Tongue (tissue), 2 donors: Measurements from ENCODE around the gene TLE4. TPM values are rescaled to one million over a fixed set of nuclear protein-coding genes. Genes with fewer than 3 reads are reported as not detected.
"Not testable (repeated sequence)": the region's sequence is repeated elsewhere in the genome, so short reads cannot be mapped to it uniquely, and the experiment has no call there.

Source experiments
- DNase-seq: peaks from one replicate; pipeline ENCODE4 v3.0.0-alpha.2; 2015
- total RNA-seq: library from RNA; depleted of rRNA; stranded (reverse); fragments of >200 nt; gene quantifications from one replicate; pipeline ENCODE4 v1.2.3, GENCODE V29; 2014

TLE4 gene
- total RNA-seq, 1 donor from 2014 or later: 27.8 TPM

- no peak for DNase-seq
These were observed 32.4 kb downstream of the TLE4 start for GRCh38 chr9:79604149-79604548.

GRCh38 chr9:79604921-79605562 lies 33.3 kb downstream of the TLE4 start:
- no peak for DNase-seq

- DNase-seq: not testable (repeated sequence)
These were observed 34.8 kb downstream of the TLE4 start for GRCh38 chr9:79606529-79606928.

GRCh38 chr9:79609468-79610018 lies 37.8 kb downstream of the TLE4 start:
- no peak for DNase-seq

DNA sequence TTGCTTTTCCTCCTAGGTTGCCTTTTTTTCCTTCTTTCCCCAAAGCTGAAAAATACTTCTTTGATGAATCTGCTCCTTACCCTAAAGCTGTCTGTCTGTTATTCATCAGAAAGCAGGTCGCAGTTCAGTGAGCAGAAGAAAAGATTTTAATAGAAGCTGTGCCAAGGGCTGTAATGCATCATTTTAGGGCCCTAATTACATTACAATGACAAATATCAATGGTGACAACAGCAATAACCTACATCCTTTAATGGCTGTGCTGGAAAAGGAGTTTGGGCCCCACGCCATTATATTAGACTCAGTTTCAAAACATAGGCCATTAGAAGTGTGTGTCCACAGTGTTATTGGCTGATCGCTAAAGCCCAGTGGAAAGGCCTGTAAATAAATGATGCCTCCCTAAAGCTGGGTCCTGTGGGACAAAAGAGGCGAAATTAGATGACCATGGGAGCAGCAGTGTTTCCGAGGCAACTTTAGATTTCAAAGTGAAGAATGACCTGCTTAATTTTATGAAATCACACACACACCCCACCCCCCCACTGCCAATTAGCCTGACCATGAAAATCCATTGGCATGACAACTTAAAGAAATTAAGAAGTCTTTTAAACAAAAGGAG lies 38.4 kb downstream of the TLE4 start:
- peak; percentile 20 for DNase-seq

- DNase-seq: no peak
These were observed 39.2 kb downstream of the TLE4 start for GRCh38 chr9:79610791-79611614.

- DNase-seq: no peak
These were observed 41.4 kb downstream of the TLE4 start for GRCh38 chr9:79613145-79613544.

DNA sequence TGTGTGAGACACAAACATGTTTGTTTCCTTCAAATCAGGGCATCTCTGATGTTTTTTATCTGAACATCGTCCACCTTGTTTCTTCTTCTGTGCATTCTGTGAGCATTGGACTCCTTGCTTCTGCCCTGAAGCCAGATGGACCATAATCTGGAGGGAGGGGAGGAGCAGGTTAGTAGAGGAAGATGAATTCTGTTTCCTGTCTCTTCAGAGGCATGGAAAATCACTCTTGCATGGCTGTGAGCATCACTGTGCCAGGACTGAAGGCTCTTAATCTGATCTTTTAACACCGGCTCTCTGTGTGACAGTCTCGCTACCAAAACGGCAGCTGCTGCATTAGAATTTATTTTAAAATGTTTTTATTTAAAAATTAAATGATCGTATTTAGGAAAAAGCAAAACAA lies 43.3 kb downstream of the TLE4 start:
- DNase-seq: peak; percentile 54

DNA sequence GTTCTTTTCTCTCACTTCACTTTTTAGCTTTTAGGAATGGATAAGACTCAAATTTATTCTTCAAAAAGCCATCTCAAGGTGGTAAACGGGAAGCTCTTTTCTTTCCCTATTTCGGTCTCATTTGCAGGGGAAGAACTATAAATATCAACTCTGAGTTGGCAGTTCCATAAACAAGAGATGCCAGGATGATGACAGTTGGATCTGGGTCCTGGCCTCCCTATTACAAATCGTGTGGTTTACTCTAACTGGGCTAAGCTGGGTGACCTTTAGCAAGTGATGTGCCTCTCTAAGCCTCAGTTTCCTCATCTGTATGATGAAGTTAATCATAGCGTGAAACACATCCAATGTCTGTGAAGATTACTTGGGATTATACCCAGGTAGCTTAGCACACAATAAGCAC lies 44.2 kb downstream of the TLE4 start:
- DNase-seq: no peak

GRCh38 chr9:79616971-79617370 lies 45.2 kb downstream of the TLE4 start:
- no peak for DNase-seq

GRCh38 chr9:79617395-79617794 lies 45.6 kb downstream of the TLE4 start:
- DNase-seq: peak; percentile 61

DNA sequence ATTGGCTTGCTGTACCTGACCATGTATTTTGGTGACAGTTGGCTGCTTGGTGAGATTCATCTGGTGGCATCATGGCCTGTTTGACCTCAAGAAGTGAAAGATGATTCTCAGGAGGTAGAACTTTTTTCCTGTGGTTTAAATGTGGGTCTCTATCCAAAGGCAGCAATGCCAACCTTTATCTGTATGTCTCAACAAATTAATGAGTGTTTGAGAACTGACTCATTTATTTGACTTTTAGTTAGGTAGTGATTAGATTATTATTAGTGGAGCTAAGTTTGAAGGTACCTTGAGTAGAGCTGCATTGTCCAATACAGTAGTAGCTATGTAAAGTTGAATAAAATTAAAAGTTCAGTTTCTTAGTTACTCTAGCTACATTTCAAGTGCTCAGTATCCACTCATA lies 48.2 kb downstream of the TLE4 start:
- no peak for DNase-seq

- no peak for DNase-seq
These were observed 50.3 kb downstream of the TLE4 start for GRCh38 chr9:79621916-79622575.

DNA sequence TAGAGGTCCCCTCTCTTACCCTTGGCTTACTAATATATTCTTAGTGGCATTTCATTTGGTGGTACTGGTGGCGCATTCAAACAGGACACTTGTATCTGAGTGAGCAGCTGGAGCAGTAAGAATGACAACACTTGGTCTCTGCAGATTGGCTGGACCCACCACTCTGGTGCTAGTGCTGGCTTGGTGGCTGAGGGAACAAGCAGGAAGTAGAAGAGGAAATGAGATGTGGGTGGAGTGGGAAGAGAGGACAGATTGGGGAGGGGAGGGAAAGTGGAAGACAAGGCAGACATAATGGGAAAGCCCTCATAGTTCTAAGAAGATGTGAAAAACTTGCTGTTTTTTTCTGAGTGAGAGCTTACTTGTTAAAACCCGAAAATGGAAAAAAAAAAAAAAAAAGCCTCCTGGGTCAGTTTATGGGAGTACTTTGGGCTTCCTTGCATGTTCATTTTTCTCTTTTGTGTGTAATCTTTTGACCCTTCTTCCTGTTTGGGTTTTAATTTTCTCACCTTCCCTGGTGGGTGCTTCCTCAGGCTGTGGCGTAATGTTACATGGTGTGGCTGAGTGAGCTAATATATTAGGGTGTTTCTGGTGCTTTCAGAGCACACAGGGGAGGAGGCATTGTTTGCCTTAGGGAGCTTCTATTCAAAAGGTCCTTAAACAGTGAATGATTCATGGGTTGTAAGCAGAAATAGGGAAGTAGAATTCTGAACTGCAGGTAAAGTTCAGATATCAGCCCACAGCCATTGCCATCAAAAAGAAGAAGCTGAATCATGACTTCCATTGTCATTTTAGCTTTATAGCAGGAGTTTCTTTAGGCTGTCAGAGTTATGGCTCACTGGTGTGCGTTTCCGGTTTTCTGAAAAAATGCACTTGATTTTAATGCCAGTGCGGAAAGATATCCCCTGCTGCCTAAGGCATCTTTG lies 52.3 kb downstream of the TLE4 start:
- peak; percentile 33 for DNase-seq

DNA sequence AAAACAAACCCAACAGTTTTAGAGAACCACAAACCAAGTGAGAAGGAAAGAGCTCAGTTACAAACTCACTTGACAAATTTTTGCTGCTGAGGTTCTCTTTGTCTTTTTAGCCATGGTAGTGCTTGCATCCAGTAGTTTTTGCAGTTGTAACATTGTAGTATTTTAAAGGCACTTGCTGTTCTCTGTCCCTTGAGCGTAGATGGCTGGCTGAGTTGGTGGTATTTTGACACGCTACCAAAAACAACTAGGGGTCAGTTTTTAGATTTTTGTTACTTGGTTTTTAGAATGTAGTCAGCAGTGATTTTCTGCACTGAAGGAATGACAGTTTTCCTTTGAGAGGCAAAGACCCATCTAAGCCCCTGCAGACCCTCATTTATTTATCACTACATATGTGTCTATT lies 58.0 kb downstream of the TLE4 start:
- DNase-seq: no peak

DNA sequence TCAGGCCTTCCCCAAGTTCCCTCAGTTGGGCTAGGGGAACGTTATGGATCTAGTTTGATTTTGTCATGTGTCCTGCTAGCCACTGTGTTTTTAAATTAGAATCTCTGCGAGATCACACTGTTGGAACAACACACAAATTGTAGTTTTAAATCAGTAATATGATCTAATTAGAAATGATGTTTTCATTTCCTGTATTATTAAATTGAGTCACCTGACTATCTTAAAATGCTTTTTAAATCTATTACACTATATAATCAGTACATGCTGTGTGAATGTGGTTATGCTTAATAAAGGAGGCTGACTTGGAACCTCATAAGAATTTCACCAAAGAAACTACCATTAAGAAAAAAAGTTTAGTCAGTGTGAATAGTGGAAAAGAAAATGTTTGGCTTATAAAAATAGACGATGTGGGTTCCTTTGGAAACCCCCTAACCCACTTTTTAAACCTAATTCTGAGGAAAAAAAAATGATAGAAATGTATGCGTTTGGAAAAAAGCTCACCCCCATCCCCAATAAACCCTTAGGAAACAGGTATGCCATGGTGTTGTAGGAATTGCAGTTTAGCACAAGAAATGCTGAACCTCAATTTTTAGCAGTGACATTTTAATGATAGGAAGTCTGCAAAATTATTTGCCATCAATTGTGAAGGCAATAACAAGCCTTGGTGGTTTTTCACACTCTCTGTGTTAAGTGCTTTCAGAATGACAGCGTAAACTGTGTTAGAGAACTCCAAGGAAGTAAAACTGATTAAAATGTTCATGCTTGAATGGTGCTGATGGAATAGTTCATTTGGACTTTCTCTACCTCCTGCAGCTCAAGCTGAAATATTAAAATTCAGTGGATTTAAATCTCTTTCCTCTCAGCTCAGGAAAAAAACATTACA lies 59.0 kb downstream of the TLE4 start:
- no peak for DNase-seq

DNA sequence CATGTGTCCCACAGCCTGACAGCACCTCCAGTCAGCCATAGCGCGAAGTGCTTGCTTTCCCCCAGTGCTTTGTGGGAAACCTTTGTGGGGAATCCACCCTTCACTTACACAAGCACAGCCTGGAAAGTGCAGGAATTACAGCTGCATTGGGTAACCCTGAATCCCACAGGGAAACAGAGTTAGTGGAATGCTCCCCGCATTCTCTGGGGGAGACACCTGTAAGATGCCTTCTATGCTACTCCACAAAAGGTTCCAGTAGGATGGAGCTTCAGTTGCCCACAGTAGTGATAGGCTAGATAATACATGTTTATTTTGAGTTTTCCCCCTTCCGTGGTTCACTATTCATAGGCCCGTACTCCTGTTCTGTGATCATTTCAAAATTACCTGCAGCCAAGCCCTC lies 60.3 kb downstream of the TLE4 start:
- no peak for DNase-seq

- DNase-seq: no peak
These were observed 60.9 kb downstream of the TLE4 start for GRCh38 chr9:79632705-79633104.

- no peak for DNase-seq
These were observed 61.8 kb downstream of the TLE4 start for GRCh38 chr9:79633558-79633957.

- no peak for DNase-seq
These were observed 65.6 kb downstream of the TLE4 start for GRCh38 chr9:79637177-79637925.
